ENCODE data around the gene DNAJC3. TPM values are rescaled to one million over a fixed set of nuclear protein-coding genes. Genes with fewer than 3 reads are reported as not detected.

DNAJC3 gene
- total and polyA plus RNA-seq, 2 of the 8 experiments (the other 6 are each of a cell fraction or from before 2014, with no cell fraction given), result 4.3 to 24.1 TPM

DNA sequence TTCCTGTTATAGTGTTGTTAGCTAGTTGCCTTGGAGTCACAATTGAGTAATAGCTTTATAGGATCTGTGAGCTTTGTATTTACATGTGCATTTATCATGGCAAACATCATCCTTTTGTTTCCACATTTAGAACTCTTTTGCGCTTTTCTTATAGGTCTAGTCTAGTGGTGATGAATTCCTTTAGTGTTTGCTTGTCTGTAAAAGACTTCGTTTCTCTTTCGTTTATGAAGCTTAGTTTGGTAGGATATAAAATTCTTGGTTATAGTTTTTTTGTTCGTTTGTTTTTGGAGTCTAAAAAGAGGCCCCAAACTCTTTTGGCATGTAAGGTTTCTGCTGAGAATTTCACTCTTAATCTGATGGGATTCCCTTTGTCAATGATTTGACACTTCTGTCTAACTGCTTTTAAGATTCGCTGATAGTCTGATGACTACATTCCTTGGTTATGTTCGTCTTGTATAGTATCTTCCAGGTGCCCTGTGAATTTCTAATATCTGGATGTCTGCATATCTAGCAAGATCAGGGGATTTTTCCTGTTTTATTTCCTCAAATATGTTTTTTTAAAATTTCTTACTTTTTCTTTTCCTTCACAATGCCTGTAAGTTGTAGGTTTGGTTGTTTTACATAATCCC, 20.2 kb downstream of the DNAJC3 start:
- no peak overlapping the region for H3K9ac ChIP-seq (replicated peaks in 1 of 4; ENCODE audit: extremely low read depth in 1 of 4, low read depth in 3 of 4, low read length in 3 of 4)
- no peak for FAIRE-seq
- H3K23ac ChIP-seq (ENCODE audit: insufficient read length), result no peak overlapping the region
- POLR2A ChIA-PET (ENCODE audit: partially characterized antibody), result interaction anchor here (1.0 kb wide), 1 partner anchor 21 kb away, joined by 4 read pairs; the partner anchor contains the start of gene DNAJC3
- H4K5ac ChIP-seq (ENCODE audit: insufficient read length, low read depth, low read length), result no peak overlapping the region
- peaks cover 0 to 4% of the 10 kb centered on the region in 2 experiments for H4K20me1 ChIP-seq (replicated peaks in 1 of 2; ENCODE audit: control insufficient read depth in 1 of 2, insufficient read depth in 2 of 2, low read length in 2 of 2)
- H3K79me2 ChIP-seq (ENCODE audit: control insufficient read depth in 1 of 2, insufficient read depth in 2 of 2, low read length in 2 of 2), result peaks cover 0 to 21% of the 10 kb centered on the region in 2 experiments; a peak in 2 of 4 replicates
- H2AFZ ChIP-seq (ENCODE audit: low read length), result no peak overlapping the region
- H2BK15ac ChIP-seq (ENCODE audit: low read length), result no peak overlapping the region
- no peak overlapping the region for H3K27ac ChIP-seq (ENCODE audit: low read depth, low read length)
- H3K36me3 ChIP-seq (ENCODE audit: control insufficient read depth in 2 of 4, insufficient read depth in 4 of 4, low read length in 3 of 4), result no peaks in the 10 kb centered on the region
- H2BK20ac ChIP-seq (ENCODE audit: low read length), result no peak overlapping the region
- H3K4me3 ChIP-seq (ENCODE audit: extremely low read depth in 1 of 4, insufficient read depth in 2 of 4, low read depth in 3 of 4, low read length in 4 of 4), result no peak overlapping the region
- H3K56ac ChIP-seq (replicated peaks; ENCODE audit: insufficient read length, low read depth, low read length), result no peak overlapping the region
- H2BK5ac ChIP-seq (ENCODE audit: low read depth, low read length), result no peak overlapping the region
- H2AK5ac ChIP-seq (ENCODE audit: low read depth, low read length), result no peak overlapping the region
- H4K91ac ChIP-seq (replicated peaks; ENCODE audit: insufficient read length, low read length), result no peak overlapping the region
- H3K4ac ChIP-seq (replicated peaks; ENCODE audit: insufficient read length, low read depth, low read length), result no peak overlapping the region
- H3K4me1 ChIP-seq (replicated peaks in 1 of 4; ENCODE audit: control insufficient read depth in 3 of 4, insufficient read depth in 4 of 4, low read length in 3 of 4), result no peaks in the 10 kb centered on the region
- H2BK12ac ChIP-seq (ENCODE audit: low read depth, low read length), result no peak overlapping the region
- 84% methylated on average over 6 of the region's 6 CpGs; no CpG with 5 or more reads in 1 of the 2 experiments for WGBS, 2 experiments (ENCODE audit: extremely low coverage in 1 of 2, insufficient coverage in 1 of 2, insufficient read length in 1 of 2, insufficient replicate concordance in 2 of 2, low coverage in 1 of 2, low lambda C conversion rate in 2 of 2, missing lambda C conversion rate in 1 of 2)
- H3K79me1 ChIP-seq (ENCODE audit: low read depth, low read length), result no peaks in the 10 kb centered on the region; the same call in 1 of the 2 replicates
- H3K14ac ChIP-seq (ENCODE audit: insufficient read length), result no peak overlapping the region
- no peak overlapping the region for H4K8ac ChIP-seq (ENCODE audit: extremely low read depth, insufficient read depth, low read length)
- CTCF ChIA-PET (ENCODE audit: partially characterized antibody), result interaction anchor here (0.6 to 4.2 kb wide), 18 partner anchors 9 to 869 kb away, joined by 3 to 31 read pairs (median 4); no protein-coding TSS in a partner anchor
- H3K18ac ChIP-seq (ENCODE audit: extremely low read depth, low read length), result no peak overlapping the region
- TF ChIP-seq YY1 (IDR thresholded peaks at IDR 0.05; ENCODE audit: low read depth, low read length) (no peak), SP1 (IDR thresholded peaks at IDR 0.05; ENCODE audit: low read depth, low read length) (no peak), CEBPB (IDR thresholded peaks at IDR 0.05; ENCODE audit: low read depth, low read length) (no peak), TBP (IDR thresholded peaks at IDR 0.05; ENCODE audit: low read depth, low read length) (no peak), NRF1 (IDR thresholded peaks at IDR 0.05; ENCODE audit: low read depth, low read length) (no peak), KDM5A (IDR thresholded peaks at IDR 0.05; ENCODE audit: low read length) (no peak), SRF (IDR thresholded peaks at IDR 0.05; ENCODE audit: low read depth, low read length) (no peak), SIN3A (conservative IDR thresholded peaks at IDR 0.05 in 1 of 2, IDR thresholded peaks at IDR 0.05 in 1 of 2; ENCODE audit: low read depth in 1 of 2, low read length in 2 of 2) (no peak), TEAD4 (IDR thresholded peaks at IDR 0.05; ENCODE audit: low read depth, low read length) (no peak), EGR1 (IDR thresholded peaks at IDR 0.05; ENCODE audit: borderline replicate concordance, low read depth, low read length) (no peak), HDAC2 (IDR thresholded peaks at IDR 0.05; ENCODE audit: borderline replicate concordance in 1 of 2, low read depth in 2 of 2, low read length in 2 of 2) (no peak), JUND (IDR thresholded peaks at IDR 0.05; ENCODE audit: low read length) (no peak)
- H3K23me2 ChIP-seq (ENCODE audit: low read depth, low read length), result peaks cover 3% of the 10 kb centered on the region; the same call in 1 of the 2 replicates
- H3K4me2 ChIP-seq (ENCODE audit: insufficient read depth in 1 of 2, low read depth in 2 of 2, low read length in 2 of 2), result no peak overlapping the region
- H3K9me3 ChIP-seq (ENCODE audit: insufficient read depth in 2 of 2, low read depth in 1 of 2, low read length in 1 of 2), result no peaks in the 10 kb centered on the region
- no peaks in the 10 kb centered on the region for H3K27me3 ChIP-seq (replicated peaks in 1 of 4; ENCODE audit: control insufficient read depth in 3 of 4, extremely low read depth in 1 of 4, insufficient read depth in 3 of 4, low read length in 3 of 4)
- DNase-seq (ENCODE audit: low read depth in 1 of 2, low spot score in 2 of 2), result no peak
- H2BK120ac ChIP-seq (replicated peaks; ENCODE audit: low read depth, low read length), result no peak overlapping the region
